ENCODE results near the gene IRF2BPL. TPM values are rescaled to one million over a fixed set of nuclear protein-coding genes. Genes with fewer than 3 reads are reported as not detected.

IRF2BPL gene
- total and polyA plus RNA-seq, 9 of the 15 experiments (the other 6 are each of a cell fraction or from before 2014, with no cell fraction given): 0.52 to 21.6 (median 2.5) TPM

DNA sequence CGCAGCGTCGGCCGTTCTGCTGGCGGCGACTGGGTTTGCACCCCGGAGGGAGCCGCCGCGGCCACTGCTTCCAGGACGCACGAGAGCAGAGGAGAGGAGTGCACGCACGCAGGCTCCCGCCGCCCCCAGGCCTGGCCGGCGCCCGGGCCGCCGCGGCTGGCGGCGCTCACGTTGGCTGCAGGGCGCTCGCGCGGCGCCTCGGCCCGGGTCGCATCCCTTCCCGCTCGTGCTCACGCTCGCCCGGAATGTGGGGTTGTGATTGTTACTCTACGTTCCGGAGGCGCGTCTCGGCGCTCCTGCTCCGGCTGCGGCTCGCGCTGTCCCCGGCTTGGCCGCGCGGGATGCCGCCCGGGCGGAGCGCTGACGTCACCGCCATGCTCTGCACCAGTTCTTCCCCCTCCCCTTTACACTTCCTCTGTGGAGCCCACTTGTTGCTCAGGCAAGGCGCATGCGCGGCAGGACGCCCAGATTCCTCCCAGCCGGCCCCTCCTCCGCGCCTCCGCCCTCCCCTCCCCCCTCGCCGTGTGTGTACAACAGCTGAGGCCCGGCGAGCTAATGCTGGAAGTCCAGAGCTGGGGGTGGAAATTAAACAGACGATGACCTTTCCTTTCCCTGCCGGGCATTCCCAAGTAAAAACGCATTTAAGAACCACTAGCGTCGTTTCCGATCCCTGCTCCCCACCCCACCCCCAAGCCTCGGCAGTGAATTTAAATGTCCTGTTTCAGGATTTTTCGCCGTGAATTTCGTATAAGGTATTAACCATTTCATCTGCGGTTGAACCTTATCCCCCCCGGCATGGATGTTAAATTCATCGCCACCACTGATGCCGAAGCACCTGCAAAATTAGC lies at the start of gene IRF2BPL (continued):
- no peak for TF ChIP-seq RFX5 (IDR thresholded peaks at IDR 0.05; ENCODE audit: low read depth, low read length)
- TF ChIP-seq MYC (IDR thresholded peaks at IDR 0.05; ENCODE audit: low read depth, low read length): peak; percentile 83
- no peak for TF ChIP-seq MYC (CRISPR knock-in tag; IDR thresholded peaks at IDR 0.05; ENCODE audit: borderline replicate concordance, low read depth)
- TF ChIP-seq, protein P1, sequence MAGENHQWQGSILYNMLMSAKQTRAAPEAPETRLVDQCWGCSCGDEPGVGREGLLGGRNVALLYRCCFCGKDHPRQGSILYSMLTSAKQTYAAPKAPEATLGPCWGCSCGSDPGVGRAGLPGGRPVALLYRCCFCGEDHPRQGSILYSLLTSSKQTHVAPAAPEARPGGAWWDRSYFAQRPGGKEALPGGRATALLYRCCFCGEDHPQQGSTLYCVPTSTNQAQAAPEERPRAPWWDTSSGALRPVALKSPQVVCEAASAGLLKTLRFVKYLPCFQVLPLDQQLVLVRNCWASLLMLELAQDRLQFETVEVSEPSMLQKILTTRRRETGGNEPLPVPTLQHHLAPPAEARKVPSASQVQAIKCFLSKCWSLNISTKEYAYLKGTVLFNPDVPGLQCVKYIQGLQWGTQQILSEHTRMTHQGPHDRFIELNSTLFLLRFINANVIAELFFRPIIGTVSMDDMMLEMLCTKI (IDR thresholded peaks at IDR 0.05; ENCODE audit: partially characterized antibody): no peak
- TF ChIP-seq POLR2B (IDR thresholded peaks at IDR 0.05; ENCODE audit: low read depth, partially characterized antibody): peak; percentile 34
- TF ChIP-seq, protein P2, sequence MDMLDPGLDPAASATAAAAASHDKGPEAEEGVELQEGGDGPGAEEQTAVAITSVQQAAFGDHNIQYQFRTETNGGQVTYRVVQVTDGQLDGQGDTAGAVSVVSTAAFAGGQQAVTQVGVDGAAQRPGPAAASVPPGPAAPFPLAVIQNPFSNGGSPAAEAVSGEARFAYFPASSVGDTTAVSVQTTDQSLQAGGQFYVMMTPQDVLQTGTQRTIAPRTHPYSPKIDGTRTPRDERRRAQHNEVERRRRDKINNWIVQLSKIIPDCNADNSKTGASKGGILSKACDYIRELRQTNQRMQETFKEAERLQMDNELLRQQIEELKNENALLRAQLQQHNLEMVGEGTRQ (CRISPR knock-in tag; IDR thresholded peaks at IDR 0.05): no peak
- TF ChIP-seq RBBP5 (IDR thresholded peaks at IDR 0.05; ENCODE audit: borderline replicate concordance, insufficient read depth, low read length, poor library complexity, severe bottlenecking): peak; percentile 56
- TF ChIP-seq, protein P3, sequence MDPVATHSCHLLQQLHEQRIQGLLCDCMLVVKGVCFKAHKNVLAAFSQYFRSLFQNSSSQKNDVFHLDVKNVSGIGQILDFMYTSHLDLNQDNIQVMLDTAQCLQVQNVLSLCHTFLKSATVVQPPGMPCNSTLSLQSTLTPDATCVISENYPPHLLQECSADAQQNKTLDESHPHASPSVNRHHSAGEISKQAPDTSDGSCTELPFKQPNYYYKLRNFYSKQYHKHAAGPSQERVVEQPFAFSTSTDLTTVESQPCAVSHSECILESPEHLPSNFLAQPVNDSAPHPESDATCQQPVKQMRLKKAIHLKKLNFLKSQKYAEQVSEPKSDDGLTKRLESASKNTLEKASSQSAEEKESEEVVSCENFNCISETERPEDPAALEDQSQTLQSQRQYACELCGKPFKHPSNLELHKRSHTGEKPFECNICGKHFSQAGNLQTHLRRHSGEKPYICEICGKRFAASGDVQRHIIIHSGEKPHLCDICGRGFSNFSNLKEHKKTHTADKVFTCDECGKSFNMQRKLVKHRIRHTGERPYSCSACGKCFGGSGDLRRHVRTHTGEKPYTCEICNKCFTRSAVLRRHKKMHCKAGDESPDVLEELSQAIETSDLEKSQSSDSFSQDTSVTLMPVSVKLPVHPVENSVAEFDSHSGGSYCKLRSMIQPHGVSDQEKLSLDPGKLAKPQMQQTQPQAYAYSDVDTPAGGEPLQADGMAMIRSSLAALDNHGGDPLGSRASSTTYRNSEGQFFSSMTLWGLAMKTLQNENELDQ (CRISPR knock-in tag; IDR thresholded peaks at IDR 0.05; ENCODE audit: borderline replicate concordance): no peak
- TF ChIP-seq SIN3B (IDR thresholded peaks at IDR 0.05; ENCODE audit: low read depth): peak; percentile 43; the same call in 1 of the 2 replicates
- TF ChIP-seq ZNF24 (IDR thresholded peaks at IDR 0.05): 0 out of 2 replicates have a peak, but pooled peaks have one; percentile 4
- TF ChIP-seq KLF16 (IDR thresholded peaks at IDR 0.05): no peak; the same call in 1 of the 2 replicates
- TF ChIP-seq, protein P4, sequence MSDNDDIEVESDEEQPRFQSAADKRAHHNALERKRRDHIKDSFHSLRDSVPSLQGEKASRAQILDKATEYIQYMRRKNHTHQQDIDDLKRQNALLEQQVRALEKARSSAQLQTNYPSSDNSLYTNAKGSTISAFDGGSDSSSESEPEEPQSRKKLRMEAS (CRISPR knock-in tag; IDR thresholded peaks at IDR 0.05): peak; percentile 50; the same call in 1 of the 2 replicates
- TF ChIP-seq FOXK2 (conservative IDR thresholded peaks at IDR 0.05 in 1 of 2, IDR thresholded peaks at IDR 0.05 in 1 of 2; ENCODE audit: low read depth in 2 of 2): peak; percentile 75 to 88
- TF ChIP-seq, protein P5, sequence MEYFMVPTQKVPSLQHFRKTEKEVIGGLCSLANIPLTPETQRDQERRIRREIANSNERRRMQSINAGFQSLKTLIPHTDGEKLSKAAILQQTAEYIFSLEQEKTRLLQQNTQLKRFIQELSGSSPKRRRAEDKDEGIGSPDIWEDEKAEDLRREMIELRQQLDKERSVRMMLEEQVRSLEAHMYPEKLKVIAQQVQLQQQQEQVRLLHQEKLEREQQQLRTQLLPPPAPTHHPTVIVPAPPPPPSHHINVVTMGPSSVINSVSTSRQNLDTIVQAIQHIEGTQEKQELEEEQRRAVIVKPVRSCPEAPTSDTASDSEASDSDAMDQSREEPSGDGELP (CRISPR knock-in tag; IDR thresholded peaks at IDR 0.05; ENCODE audit: borderline replicate concordance): peak; percentile 98
- no peak for TF ChIP-seq FOXA1 (IDR thresholded peaks at IDR 0.05; ENCODE audit: borderline replicate concordance)
- TF ChIP-seq, protein P6, sequence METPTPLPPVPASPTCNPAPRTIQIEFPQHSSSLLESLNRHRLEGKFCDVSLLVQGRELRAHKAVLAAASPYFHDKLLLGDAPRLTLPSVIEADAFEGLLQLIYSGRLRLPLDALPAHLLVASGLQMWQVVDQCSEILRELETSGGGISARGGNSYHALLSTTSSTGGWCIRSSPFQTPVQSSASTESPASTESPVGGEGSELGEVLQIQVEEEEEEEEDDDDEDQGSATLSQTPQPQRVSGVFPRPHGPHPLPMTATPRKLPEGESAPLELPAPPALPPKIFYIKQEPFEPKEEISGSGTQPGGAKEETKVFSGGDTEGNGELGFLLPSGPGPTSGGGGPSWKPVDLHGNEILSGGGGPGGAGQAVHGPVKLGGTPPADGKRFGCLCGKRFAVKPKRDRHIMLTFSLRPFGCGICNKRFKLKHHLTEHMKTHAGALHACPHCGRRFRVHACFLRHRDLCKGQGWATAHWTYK (CRISPR knock-in tag; IDR thresholded peaks at IDR 0.05): no peak
- TF ChIP-seq, protein P7, sequence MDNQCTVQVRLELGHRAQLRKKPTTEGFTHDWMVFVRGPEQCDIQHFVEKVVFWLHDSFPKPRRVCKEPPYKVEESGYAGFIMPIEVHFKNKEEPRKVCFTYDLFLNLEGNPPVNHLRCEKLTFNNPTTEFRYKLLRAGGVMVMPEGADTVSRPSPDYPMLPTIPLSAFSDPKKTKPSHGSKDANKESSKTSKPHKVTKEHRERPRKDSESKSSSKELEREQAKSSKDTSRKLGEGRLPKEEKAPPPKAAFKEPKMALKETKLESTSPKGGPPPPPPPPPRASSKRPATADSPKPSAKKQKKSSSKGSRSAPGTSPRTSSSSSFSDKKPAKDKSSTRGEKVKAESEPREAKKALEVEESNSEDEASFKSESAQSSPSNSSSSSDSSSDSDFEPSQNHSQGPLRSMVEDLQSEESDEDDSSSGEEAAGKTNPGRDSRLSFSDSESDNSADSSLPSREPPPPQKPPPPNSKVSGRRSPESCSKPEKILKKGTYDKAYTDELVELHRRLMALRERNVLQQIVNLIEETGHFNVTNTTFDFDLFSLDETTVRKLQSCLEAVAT (IDR thresholded peaks at IDR 0.05): peak; percentile 19 to 42; a peak in 1 of 4 replicates

Measured in K562 (cell line).